Activated CD4-positive, alpha-beta T cell treated with anti-CD3 and anti-CD28 coated beads, Interleukin-2, Interleukin-4, amounts not matched to agents 100 ng/mL and 50 ng/mL, durations not matched to agents 16 hours and 8 hours (primary cell): ENCODE data around the gene BMPER.

Source experiments
- DNase-seq: peaks from one replicate; pipeline ENCODE4 v3.0.0-alpha.2; 2020; ENCODE audit warnings: low spot score

BMPER gene

GRCh38 chr7:34026481-34027190 lies 121.3 kb downstream of the BMPER start:
- DNase-seq: no peak

- no peak for DNase-seq
Observed at GRCh38 chr7:34031156-34031555, 125.8 kb downstream of the BMPER start.

DNA sequence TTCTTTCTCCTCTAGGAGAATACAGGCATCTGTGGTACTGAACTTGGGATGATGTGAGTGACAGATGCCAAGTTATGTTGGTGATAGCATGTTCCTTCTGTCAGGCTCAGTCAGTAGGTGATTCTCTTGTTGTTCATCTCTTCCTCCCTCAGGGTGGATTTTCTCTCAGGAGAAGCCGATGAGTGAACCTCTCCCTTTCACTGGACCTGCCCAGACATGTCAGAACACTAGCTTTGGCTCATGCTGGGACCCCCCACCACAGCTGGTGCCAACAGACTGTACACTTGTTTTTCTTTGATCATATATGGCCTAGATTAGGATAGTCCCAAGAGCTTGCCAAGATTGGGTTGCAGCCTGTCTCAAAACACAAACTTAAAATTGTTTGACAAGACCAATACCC lies 129.4 kb downstream of the BMPER start:
- DNase-seq: no peak

DNA sequence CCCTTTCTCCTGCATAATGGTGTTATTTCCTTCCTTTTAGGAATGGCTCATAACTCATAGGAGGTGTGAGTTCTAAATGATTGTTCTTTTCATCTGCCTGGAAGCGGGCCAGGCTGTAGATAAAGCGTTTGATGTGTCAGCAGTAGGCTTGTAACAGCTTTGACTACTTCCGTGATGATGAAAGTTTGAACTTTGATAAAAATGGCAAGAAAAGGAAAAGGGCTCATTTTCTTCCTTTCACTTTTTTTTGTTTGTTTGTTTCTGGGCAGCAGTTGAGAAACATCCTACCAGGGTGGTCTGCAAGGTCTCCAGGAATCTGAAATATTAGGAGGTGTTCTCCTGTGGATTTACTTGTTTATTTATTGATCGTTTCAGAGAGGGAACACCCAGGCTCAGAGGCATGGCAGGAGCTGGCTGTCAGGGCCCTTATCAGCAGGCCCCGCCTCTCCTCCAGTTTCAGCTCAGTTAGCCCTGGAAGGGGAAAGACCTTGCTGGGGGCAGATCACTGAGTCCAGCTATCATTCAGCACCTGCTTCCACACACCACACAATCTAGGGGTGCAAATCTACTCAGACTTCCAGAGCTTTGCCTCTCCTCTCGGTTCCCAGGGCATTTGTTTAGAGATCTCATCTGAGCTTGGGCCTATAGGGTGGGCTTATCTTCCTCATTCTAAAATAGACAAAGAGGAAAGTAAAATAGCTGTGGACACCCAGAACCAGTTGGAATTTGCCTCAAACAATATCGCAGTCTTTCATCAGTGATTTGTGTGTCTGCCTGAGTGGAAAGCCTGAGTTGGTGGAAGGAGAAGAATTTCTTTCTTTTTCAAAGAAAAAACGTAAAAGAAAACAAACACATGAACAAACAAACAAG lies 130.9 kb downstream of the BMPER start:
- DNase-seq: no peak

- no peak for DNase-seq
Observed at GRCh38 chr7:34036972-34037792, 131.8 kb downstream of the BMPER start.

DNA sequence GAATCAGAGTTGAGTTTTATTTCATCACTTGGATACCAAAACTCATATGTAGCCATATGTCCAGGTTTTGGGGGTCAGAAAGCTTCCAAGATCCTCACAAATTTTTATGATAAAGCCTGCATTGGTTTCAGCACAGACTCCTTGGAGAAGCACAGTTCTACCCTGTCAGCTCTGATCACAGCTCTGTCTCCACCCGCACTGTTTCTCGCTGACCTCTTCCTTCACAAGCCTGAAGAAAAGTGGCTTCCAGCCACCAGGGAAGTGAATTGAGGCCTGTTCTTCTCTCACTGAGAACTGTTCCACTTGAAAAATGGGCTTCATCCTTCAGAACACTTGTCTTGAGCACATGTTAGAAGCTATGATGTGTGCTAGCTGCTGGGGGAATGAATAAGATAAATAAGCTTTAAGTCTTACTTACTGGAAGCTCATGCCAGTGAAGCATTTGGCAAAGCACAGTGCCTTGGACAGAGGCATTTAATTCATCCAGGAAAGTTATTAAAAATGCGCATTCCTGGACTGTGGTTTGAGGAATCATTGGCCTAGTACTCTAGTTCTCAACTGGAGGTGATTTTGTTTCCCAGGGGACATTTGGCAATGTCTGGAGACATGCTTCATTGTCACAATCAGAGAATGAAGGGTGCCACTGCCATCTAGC lies 133.6 kb downstream of the BMPER start:
- no peak for DNase-seq

- DNase-seq: no peak
Observed at GRCh38 chr7:34041707-34042106, 136.4 kb downstream of the BMPER start.

DNA sequence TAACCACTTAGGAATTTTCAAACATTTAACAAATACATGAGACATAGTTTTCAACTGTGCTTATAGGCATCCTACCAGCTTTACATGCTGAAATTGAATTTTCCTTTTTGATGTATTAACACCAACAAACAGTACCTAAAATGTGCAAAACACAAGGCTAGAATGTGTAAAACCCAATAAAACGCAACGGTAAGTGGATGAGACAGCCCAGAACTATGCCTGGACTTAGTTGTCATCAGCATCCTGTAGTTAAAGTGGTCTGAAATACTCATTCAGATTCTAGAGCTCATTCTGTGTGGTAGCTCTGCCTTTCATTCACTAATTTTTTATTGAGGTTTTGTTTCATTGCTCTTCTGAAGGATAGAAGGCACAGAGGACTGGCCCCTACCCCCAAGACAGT lies 137.1 kb downstream of the BMPER start:
- no peak for DNase-seq

GRCh38 chr7:34043461-34044305 lies 138.3 kb downstream of the BMPER start:
- no peak for DNase-seq

DNA sequence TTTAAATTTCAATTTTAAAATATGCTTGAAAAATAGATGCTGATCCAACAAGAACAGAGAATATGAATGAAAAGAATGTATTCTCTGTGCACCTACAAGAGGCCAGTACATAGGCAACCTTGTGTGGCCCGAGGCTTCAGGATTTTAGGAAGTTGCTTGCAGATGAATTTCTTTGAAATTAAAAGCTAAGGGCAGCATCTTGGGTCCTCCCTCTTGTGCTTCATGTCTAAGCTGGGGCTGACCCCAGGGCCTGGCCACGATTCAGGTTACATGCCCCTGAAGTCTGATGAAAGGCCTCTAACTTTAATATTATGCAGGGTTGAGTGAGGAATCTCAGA lies 138.9 kb downstream of the BMPER start:
- DNase-seq: no peak

GRCh38 chr7:34044734-34045353 lies 139.5 kb downstream of the BMPER start:
- no peak for DNase-seq

DNA sequence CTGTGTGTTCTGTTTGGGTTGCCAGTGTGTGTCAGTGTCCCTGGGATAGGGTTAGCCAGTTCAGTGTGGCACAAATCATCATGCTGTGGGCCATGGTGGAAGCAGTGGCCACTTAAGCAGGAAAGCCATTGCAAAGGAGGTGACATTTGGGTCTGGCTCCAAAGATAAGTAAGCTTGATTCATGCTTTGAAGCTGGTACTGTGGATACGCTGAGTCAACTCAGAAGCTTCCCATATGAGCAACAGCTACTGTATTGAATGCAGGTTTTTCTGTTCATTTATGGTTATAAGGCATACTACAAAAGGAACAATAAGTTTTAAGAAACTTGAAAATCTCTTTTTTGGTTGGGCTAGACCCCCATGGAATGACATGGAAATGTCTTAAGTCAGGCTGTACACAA lies 143.1 kb downstream of the BMPER start:
- DNase-seq: no peak

DNA sequence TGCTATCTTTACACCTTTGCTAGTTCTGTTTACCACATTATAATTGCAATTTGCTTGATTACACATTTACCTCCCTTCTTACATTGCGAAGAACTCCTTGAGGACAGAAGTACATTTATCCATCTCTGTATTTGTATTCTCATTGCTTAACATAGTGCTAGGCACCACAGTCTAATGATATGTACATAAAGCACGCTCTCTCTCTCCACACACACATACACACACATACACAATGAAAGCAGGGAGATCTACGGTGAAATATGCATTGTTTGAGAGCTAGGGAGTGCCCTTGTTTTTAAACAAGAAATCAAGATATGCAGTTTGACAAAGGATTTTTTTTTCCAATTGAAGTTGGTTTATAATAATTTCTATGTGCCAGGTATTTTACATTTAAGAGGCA lies 148.7 kb downstream of the BMPER start:
- DNase-seq: no peak

GRCh38 chr7:34057136-34057535 lies 151.8 kb downstream of the BMPER start:
- DNase-seq: no peak

DNA sequence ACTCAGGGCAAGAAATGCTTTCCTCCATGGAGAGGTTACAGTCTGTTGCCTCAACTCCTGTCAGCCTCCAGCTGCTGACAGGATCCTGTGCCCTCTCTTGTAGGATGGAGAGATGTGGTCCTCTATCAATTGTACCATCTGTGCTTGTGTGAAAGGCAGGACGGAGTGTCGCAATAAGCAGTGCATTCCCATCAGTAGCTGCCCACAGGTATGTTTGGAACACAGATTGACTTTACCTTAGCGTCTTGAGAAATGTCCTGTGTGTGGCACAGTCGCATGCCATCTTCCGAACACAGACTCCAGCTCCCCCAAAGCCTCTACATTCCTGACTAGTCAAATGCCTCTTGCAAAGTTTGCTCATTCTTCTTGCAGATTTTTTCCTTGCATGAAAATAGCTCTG lies 152.6 kb downstream of the BMPER start:
- DNase-seq: no peak

DNA sequence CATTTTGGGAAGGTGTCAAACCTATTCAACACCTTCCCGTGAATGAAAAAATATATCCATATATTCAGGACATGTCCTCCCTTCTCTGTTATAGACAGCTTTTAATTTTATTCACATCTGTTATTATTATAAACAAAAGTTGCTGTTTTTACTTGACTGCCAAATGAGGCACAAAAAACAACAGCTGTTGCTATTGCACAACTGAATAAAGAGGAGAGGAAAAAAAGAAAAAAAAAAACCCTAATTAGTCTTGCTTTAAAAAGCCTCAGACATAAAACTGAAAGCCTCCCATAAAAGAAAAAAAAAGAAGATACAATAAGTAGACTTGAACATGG lies 153.4 kb downstream of the BMPER start:
- no peak for DNase-seq

GRCh38 chr7:34059136-34059828 lies 153.9 kb downstream of the BMPER start:
- no peak for DNase-seq

- DNase-seq: no peak
Observed at GRCh38 chr7:34060196-34060947, 155.0 kb downstream of the BMPER start.

- DNase-seq: no peak
Observed at GRCh38 chr7:34061149-34061548, 155.8 kb downstream of the BMPER start.

- no peak for DNase-seq
Observed at GRCh38 chr7:34062341-34062740, 157.0 kb downstream of the BMPER start.
